Measurements from ENCODE around the gene CDKN1B.

The CDKN1B gene

DNA sequence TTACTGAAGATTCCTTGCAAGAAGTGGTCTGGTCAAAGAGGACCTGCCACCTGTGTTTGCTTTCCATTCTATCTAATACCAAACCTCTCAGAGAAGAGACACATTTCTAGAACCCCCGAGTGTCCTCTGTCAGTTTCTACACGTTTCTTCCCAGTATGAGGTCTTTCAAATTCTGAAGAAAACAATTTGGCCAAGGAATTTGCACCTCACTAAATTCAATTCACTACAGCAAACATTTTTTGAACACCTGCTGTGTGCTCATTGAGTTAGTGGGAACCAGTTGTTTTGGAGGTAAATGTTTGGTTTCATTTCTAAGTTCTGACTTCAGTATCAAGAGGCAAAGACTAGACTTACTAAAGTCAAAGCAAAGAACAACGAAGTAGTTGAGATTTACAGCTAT is 40.6 kb upstream of the CDKN1B start:
- no peaks in the 10 kb centered on the region for H3K36me3 ChIP-seq (ENCODE audit: control insufficient read depth, insufficient read depth, low read length)
- no peak for DNase-seq (ENCODE audit: extremely low read depth, insufficient read length)
- TF ChIP-seq, protein P1, sequence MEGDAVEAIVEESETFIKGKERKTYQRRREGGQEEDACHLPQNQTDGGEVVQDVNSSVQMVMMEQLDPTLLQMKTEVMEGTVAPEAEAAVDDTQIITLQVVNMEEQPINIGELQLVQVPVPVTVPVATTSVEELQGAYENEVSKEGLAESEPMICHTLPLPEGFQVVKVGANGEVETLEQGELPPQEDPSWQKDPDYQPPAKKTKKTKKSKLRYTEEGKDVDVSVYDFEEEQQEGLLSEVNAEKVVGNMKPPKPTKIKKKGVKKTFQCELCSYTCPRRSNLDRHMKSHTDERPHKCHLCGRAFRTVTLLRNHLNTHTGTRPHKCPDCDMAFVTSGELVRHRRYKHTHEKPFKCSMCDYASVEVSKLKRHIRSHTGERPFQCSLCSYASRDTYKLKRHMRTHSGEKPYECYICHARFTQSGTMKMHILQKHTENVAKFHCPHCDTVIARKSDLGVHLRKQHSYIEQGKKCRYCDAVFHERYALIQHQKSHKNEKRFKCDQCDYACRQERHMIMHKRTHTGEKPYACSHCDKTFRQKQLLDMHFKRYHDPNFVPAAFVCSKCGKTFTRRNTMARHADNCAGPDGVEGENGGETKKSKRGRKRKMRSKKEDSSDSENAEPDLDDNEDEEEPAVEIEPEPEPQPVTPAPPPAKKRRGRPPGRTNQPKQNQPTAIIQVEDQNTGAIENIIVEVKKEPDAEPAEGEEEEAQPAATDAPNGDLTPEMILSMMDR (IDR thresholded peaks at IDR 0.05; ENCODE audit: insufficient read depth, low read length, poor library complexity, severe bottlenecking), result no peak
- H3K4me3 ChIP-seq (replicated peaks; ENCODE audit: low read depth, low read length), result no peak overlapping the region
- H3K27me3 ChIP-seq (replicated peaks; ENCODE audit: control insufficient read depth, insufficient read depth, low read length), result no peaks in the 10 kb centered on the region

DNA sequence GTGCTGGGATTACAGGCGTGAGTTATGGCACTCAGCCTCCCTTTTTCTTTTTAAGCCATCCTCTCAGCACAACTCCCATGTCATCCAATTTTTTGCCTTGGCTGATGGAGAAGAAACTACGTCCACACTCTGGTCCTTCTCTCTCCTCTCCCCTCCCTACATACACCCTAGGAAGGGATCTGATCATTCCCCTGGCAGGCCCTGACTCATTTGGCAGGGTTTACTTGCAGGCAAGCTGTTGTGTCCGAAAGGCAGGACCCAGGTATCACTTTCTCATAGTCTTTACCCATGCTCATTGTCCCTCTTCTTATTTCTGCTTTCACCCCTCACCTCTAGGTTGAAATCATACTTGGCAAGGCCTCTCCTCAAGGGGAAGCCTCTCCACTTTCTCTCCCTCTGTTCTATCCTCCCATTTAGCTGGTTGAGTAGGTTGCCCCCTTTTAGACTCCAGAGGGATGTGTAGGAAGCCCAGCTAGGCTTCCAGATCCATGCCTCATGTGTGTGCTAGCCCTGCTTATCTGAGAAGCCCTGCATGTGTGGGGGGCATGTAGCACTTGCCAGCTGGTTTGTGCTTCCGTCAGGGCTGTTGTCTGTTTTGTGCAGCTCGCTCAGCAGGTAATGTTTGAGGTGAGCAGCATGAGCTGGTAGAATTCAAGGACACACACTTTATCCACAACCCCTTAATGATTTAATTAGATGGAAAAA is 36.0 kb upstream of the CDKN1B start:
- H3K27me3 ChIP-seq (replicated peaks; ENCODE audit: control insufficient read depth, insufficient read depth, low read length), result no peaks in the 10 kb centered on the region
- no peak for DNase-seq (ENCODE audit: extremely low read depth, insufficient read length)
- TF ChIP-seq, protein P1 (IDR thresholded peaks at IDR 0.05; ENCODE audit: insufficient read depth, low read length, poor library complexity, severe bottlenecking), result no peak
- H3K36me3 ChIP-seq (ENCODE audit: control insufficient read depth, insufficient read depth, low read length), result no peaks in the 10 kb centered on the region
- no peak overlapping the region for H3K4me3 ChIP-seq (replicated peaks; ENCODE audit: low read depth, low read length)

DNA sequence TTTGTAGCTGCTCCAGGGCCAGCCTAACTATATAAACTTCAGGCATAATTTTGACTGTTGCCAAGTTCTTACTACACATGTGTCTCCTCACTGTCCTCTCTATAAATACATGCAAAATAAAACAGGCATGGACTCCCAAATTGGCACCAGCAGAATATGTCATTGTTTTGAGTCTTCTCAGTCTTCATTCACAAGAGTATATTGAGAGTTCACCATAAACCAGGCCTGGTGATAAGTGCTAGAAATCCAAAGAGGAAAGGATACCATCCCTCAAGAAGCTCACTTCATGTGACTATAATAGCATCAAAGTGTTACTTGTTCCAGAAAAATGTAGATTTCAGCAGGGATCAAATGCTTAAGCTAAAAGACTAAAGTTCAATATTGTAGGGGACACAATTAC is 34.9 kb upstream of the CDKN1B start:
- Histone ChIP-seq H3K36me3 (ENCODE audit: control insufficient read depth, insufficient read depth, low read length) (no peaks in the 10 kb centered on the region), H3K4me3 (replicated peaks; ENCODE audit: low read depth, low read length) (no peak overlapping the region), H3K27me3 (replicated peaks; ENCODE audit: control insufficient read depth, insufficient read depth, low read length) (no peaks in the 10 kb centered on the region)
- TF ChIP-seq, protein P1 (IDR thresholded peaks at IDR 0.05; ENCODE audit: insufficient read depth, low read length, poor library complexity, severe bottlenecking), result no peak
- no peak for DNase-seq (ENCODE audit: extremely low read depth, insufficient read length)

DNA sequence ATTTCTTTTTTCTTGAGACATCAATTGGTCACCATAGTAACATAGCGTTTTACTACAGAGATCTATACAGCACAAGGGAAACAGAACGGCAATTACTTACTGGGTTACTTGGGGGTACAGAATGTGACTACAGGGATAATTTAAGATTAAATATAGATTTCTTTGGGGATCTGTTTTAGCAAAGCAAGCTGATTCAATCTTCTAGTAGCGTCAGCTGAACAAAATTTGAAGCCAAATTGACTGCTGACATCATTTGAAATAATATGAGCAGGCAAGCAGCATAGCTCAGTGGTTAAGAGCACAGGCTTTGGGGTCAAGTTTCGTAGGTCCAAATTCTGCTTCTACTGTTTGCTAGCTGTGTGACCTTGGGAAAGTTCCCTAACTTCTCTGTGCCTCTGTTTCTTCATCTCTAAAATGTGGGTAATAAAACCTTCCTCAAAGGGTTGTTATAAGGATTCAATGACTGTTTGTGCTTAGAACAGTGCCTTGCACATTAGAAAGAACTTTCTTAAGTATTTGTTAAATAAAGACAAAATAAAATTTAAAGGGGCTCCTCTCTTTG is 34.0 kb upstream of the CDKN1B start:
- H3K36me3 ChIP-seq (ENCODE audit: control insufficient read depth, insufficient read depth, low read length), result no peaks in the 10 kb centered on the region
- no peak overlapping the region for H3K4me3 ChIP-seq (replicated peaks; ENCODE audit: low read depth, low read length)
- no peaks in the 10 kb centered on the region for H3K27me3 ChIP-seq (replicated peaks; ENCODE audit: control insufficient read depth, insufficient read depth, low read length)
- TF ChIP-seq, protein P1 (IDR thresholded peaks at IDR 0.05; ENCODE audit: insufficient read depth, low read length, poor library complexity, severe bottlenecking), result no peak
- DNase-seq (ENCODE audit: extremely low read depth, insufficient read length), result no peak

DNA sequence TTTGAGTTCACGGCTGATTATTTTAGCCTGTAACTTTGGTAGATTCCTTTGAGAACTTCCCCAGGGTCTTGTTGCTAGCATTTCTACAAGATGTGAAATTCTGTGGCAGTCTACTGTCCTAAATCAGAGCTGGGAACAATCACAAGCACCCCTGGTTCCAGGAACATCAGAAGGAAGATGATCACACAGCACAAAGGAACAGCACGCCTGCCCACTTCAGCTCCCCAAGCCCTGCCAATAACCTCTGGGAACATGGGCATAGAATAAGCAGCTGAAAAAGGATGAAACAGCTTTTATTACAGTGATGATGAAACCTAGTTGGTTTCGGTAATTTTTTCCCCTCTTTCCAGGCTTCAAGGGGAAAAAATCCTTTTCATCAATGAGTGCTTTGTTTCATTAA is 33.4 kb upstream of the CDKN1B start:
- H3K27me3 ChIP-seq (replicated peaks; ENCODE audit: control insufficient read depth, insufficient read depth, low read length), result no peaks in the 10 kb centered on the region
- H3K4me3 ChIP-seq (replicated peaks; ENCODE audit: low read depth, low read length), result no peak overlapping the region
- no peaks in the 10 kb centered on the region for H3K36me3 ChIP-seq (ENCODE audit: control insufficient read depth, insufficient read depth, low read length)
- TF ChIP-seq, protein P1 (IDR thresholded peaks at IDR 0.05; ENCODE audit: insufficient read depth, low read length, poor library complexity, severe bottlenecking), result no peak
- DNase-seq (ENCODE audit: extremely low read depth, insufficient read length), result no peak
